ENCODE measurements around the gene MUC6.
"Not testable (repeated sequence)": the region's sequence is repeated elsewhere in the genome, so short reads cannot be mapped to it uniquely, and the experiment has no call there.

MUC6 gene

GRCh38 chr11:978781-979180 lies 57.7 kb downstream of the MUC6 start:
- no peak for DNase-seq

GRCh38 chr11:977830-978720 lies 58.4 kb downstream of the MUC6 start:
- DNase-seq: no peak

GRCh38 chr11:976431-977160 lies 59.9 kb downstream of the MUC6 start:
- no peak for DNase-seq

GRCh38 chr11:975827-976226 lies 60.7 kb downstream of the MUC6 start:
- peak; percentile 27 for DNase-seq

- not testable (repeated sequence) for DNase-seq
Observed at GRCh38 chr11:975376-975775, 61.1 kb downstream of the MUC6 start.

- no peak for DNase-seq
Observed at GRCh38 chr11:973237-973636, 63.3 kb downstream of the MUC6 start.

- DNase-seq: no peak
Observed at GRCh38 chr11:972523-973211, 63.9 kb downstream of the MUC6 start.

- no peak for DNase-seq
Observed at GRCh38 chr11:971731-972365, 64.7 kb downstream of the MUC6 start.

GRCh38 chr11:971092-971690 lies 65.3 kb downstream of the MUC6 start:
- DNase-seq: no peak

GRCh38 chr11:970319-970871 lies 66.1 kb downstream of the MUC6 start:
- no peak for DNase-seq

GRCh38 chr11:969651-970205 lies 66.8 kb downstream of the MUC6 start:
- DNase-seq: no peak

- no peak for DNase-seq
Observed at GRCh38 chr11:968822-969221, 67.7 kb downstream of the MUC6 start.

GRCh38 chr11:967995-968751 lies 68.3 kb downstream of the MUC6 start:
- DNase-seq: peak; percentile 40

- DNase-seq: no peak
Observed at GRCh38 chr11:965206-965775, 71.2 kb downstream of the MUC6 start.

GRCh38 chr11:963852-964251 lies 72.7 kb downstream of the MUC6 start:
- no peak for DNase-seq

Measured in retina (tissue), 1 donor.